ENCODE data around the gene C1orf21. TPM values are rescaled to one million over a fixed set of nuclear protein-coding genes. Genes with fewer than 3 reads are reported as not detected.
A peak's percentile ranks its signal among the peaks of the same experiment; 100 is the strongest.

Gene C1orf21
- total RNA-seq, 1 donor from 2014 or later: 33.1 TPM

DNA sequence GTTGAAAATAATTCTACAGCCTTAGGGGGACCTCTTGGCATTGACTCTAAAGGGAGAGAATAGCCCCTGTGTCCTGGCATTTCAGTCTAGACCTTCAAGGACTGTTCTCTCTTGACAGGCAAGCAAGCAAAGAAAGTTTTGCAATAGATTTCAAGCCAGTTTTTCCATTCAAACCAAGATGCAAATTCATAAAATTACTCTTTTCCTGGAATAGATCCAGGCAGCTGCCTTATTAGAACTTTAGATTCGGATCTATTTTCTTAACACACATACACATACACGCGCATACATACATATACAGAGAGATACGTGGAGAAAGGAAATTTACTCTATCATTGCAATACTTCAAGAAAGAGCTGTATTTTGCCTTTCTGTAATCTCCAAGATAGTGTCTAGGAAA is 238.4 kb downstream of the C1orf21 start:
- TF ChIP-seq, protein P1, sequence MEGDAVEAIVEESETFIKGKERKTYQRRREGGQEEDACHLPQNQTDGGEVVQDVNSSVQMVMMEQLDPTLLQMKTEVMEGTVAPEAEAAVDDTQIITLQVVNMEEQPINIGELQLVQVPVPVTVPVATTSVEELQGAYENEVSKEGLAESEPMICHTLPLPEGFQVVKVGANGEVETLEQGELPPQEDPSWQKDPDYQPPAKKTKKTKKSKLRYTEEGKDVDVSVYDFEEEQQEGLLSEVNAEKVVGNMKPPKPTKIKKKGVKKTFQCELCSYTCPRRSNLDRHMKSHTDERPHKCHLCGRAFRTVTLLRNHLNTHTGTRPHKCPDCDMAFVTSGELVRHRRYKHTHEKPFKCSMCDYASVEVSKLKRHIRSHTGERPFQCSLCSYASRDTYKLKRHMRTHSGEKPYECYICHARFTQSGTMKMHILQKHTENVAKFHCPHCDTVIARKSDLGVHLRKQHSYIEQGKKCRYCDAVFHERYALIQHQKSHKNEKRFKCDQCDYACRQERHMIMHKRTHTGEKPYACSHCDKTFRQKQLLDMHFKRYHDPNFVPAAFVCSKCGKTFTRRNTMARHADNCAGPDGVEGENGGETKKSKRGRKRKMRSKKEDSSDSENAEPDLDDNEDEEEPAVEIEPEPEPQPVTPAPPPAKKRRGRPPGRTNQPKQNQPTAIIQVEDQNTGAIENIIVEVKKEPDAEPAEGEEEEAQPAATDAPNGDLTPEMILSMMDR (IDR thresholded peaks at IDR 0.05; ENCODE audit: unreplicated experiment): no peak
- DNase-seq (ENCODE audit: low spot score in 2 of 2, unreplicated experiment in 2 of 2): no peak
- Mint-ChIP-seq H3K36me3 (no peaks in the 10 kb centered on the region), H3K4me3 (no peak overlapping the region), H3K27ac (no peak overlapping the region), H3K27me3 (ENCODE audit: low read depth) (no peaks in the 10 kb centered on the region), H3K9me3 (no peaks in the 10 kb centered on the region), H3K4me1 (peaks cover 52% of the 10 kb centered on the region)

DNA sequence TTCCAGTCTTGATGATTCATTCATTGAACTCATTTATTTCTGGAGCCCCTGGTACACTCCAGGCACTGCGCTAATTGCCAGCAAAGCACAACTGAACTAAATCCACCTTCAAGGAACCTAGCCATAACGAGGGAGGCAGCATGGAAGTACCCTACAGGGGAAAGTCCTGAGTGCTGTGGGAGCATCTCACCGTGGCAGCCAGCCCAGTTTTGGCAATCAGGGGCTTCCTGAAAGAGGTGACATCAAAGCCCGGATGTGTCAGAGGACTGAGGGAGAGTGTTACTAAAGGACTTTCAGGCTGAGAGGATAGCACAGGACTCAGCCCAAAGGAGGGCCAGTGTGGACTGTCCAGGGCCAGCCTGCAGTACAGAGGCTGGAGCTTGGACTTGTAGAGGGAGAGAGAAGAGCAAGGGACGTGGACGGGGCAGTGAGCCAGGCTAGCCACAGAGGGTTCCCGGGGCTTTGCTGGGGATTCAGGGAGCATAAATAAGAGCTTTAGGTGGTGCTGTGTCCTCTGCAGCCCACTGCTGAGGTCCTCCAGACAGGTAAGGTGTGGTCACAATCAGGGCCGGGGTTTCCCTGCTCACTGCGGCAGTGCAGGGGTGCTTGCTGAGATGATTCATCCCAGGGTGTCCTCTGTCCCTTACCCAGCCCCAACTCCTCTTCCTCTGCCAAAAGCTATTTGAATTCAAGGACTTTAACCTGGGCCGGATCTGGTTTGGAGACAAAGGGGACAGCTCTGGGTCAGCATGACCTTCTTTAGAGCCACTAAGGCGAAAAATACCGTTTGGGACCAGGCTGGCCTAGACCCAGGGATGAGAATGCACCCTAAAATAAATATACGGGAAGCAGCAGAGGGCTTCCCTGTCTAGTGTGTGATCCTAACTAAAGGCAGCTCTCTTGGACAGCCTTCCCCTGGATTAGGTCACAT is 239.5 kb downstream of the C1orf21 start:
- peaks cover 57% of the 10 kb centered on the region for H3K4me1 Mint-ChIP-seq
- no peak for DNase-seq (ENCODE audit: low spot score in 2 of 2, unreplicated experiment in 2 of 2)
- H3K27ac Mint-ChIP-seq: no peak overlapping the region
- H3K27me3 Mint-ChIP-seq (ENCODE audit: low read depth): no peaks in the 10 kb centered on the region
- no peaks in the 10 kb centered on the region for H3K9me3 Mint-ChIP-seq
- H3K36me3 Mint-ChIP-seq: no peaks in the 10 kb centered on the region
- H3K4me3 Mint-ChIP-seq: no peak overlapping the region
- TF ChIP-seq, protein P1 (IDR thresholded peaks at IDR 0.05; ENCODE audit: unreplicated experiment): no peak

DNA sequence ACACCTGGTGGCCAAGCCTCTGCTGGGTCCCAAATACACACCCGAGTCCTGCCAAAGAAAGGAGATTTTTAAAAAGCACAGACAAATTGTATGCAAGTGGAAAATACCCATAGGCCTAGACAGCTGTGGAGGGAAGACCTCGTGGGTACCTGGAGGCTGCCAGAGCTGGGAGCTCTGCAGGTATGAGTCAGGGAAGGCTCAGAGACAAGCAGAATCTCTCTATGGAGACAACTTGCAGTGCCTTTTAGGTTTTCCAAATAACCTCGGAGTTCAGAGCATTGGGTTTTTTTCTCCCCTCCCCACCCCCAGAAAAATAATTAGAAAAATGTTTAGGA is 240.1 kb downstream of the C1orf21 start:
- Mint-ChIP-seq H3K4me1 (peaks cover 50% of the 10 kb centered on the region), H3K27me3 (ENCODE audit: low read depth) (no peaks in the 10 kb centered on the region), H3K4me3 (no peak overlapping the region), H3K9me3 (no peaks in the 10 kb centered on the region), H3K36me3 (no peaks in the 10 kb centered on the region), H3K27ac (no peak overlapping the region)
- TF ChIP-seq, protein P1 (IDR thresholded peaks at IDR 0.05; ENCODE audit: unreplicated experiment): no peak
- DNase-seq (ENCODE audit: low spot score in 2 of 2, unreplicated experiment in 2 of 2): no peak

DNA sequence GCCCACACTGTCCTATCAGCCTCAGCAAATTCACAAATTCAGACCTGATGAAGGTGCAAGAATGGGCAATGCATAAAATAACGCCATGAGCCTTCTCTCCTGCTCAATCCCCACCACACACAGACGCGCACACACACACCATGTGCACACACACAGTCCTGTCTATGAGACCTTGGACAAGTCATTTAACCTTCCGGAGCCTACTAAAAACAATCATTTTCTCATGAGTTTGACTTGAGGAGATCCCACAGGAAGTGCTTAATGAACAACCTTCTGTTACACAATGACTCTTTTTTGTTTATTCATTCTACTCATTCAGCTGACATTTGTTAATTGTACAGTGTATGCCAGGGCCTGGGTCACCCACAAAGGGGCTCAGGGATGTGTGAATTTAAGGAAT is 242.4 kb downstream of the C1orf21 start:
- no peak for DNase-seq (ENCODE audit: low spot score in 2 of 2, unreplicated experiment in 2 of 2)
- H3K36me3 Mint-ChIP-seq: no peaks in the 10 kb centered on the region
- H3K27ac Mint-ChIP-seq: peak overlapping the region; percentile 69
- H3K27me3 Mint-ChIP-seq (ENCODE audit: low read depth): no peaks in the 10 kb centered on the region
- H3K4me1 Mint-ChIP-seq: peaks cover 28% of the 10 kb centered on the region
- H3K4me3 Mint-ChIP-seq: no peak overlapping the region
- TF ChIP-seq, protein P1 (IDR thresholded peaks at IDR 0.05; ENCODE audit: unreplicated experiment): no peak
- H3K9me3 Mint-ChIP-seq: no peaks in the 10 kb centered on the region

DNA sequence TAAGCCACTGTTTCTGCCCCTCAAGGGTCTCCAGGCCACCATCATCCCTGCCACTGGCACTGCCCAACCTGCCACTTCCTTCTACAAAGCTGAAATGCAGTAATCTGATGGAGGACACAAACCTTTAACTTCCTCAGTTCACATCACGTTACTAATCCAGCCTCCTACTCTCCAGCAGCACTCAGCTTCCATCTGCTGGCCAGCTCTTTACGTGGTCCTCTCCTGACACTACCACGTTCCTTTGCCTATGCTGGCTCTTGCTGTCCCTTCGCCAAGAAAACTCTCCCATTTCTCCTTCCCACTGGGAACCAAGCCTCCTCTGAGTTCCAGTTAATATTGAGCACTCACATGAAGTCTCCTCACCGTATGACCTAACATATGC is 243.8 kb downstream of the C1orf21 start:
- Mint-ChIP-seq H3K27me3 (ENCODE audit: low read depth) (no peaks in the 10 kb centered on the region), H3K27ac (no peak overlapping the region), H3K9me3 (no peaks in the 10 kb centered on the region), H3K4me3 (no peak overlapping the region), H3K36me3 (no peaks in the 10 kb centered on the region), H3K4me1 (peaks cover 17% of the 10 kb centered on the region)
- TF ChIP-seq, protein P1 (IDR thresholded peaks at IDR 0.05; ENCODE audit: unreplicated experiment): no peak
- no peak for DNase-seq (ENCODE audit: low spot score in 2 of 2, unreplicated experiment in 2 of 2)

Data from mesothelial cell of epicardium (in vitro differentiated cells).